T-helper 2 cell treated with Interferon-gamma antibody and Interleukin-4, amounts not matched to agents 5 μg/mL and 100 μg/mL, for 36 hours (primary cell): ENCODE data around the gene SMIM27.
A peak's percentile ranks its signal among the peaks of the same experiment; 100 is the strongest.

Experiments
- DNase-seq: peaks from one replicate; pipeline ENCODE4 v3.0.0; 2021; ENCODE audit warnings: low spot score
- H3K27ac Mint-ChIP-seq: one replicate; pipeline ENCODE4 v1.8.0; 2021; ENCODE audit warnings: mild to moderate bottlenecking, mixed read lengths
- H3K27me3 Mint-ChIP-seq: one replicate; pipeline ENCODE4 v1.8.0; 2021; ENCODE audit warnings: low read depth, mixed read lengths
- H3K36me3 Mint-ChIP-seq: one replicate; pipeline ENCODE4 v1.8.0; 2021; ENCODE audit warnings: low read depth, mixed read lengths
- H3K4me1 Mint-ChIP-seq: one replicate; pipeline ENCODE4 v1.8.0; 2021; ENCODE audit warnings: low read depth, mixed read lengths
- H3K4me3 Mint-ChIP-seq: one replicate; pipeline ENCODE4 v1.8.0; 2022; ENCODE audit warnings: mild to moderate bottlenecking, moderate library complexity, mixed read lengths
- H3K9me3 Mint-ChIP-seq: one replicate; pipeline ENCODE4 v1.8.0; 2021; ENCODE audit warnings: mixed read lengths

The SMIM27 gene

GRCh38 chr9:32572900-32573523, 20.9 kb downstream of the SMIM27 start, which contains the start of gene NDUFB6:
TSS of gene NDUFB6 (minus strand) at chr9:32573159. CDS start at chr9:32573060, 99 bp downstream.
- peak; percentile 95 for DNase-seq
- peak within 1 kb of the TSS; percentile 99 for H3K27ac Mint-ChIP-seq
- peaks cover 19% of the 10 kb centered on the region for H3K4me1 Mint-ChIP-seq
- H3K36me3 Mint-ChIP-seq = peaks cover 13% of the 10 kb centered on the region
- no peaks in the 10 kb centered on the region for H3K9me3 Mint-ChIP-seq
- H3K27me3 Mint-ChIP-seq = no peaks in the 10 kb centered on the region
- peak within 1 kb of the TSS; percentile 99 for H3K4me3 Mint-ChIP-seq

- peaks cover 4% of the 10 kb centered on the region for H3K27me3 Mint-ChIP-seq
- peak overlapping the region; percentile 99 for H3K27ac Mint-ChIP-seq
These were observed 21.7 kb downstream of the SMIM27 start for GRCh38 chr9:32573821-32574220.

GRCh38 chr9:32574858-32575257, 22.7 kb downstream of the SMIM27 start:
- Mint-ChIP-seq H3K27me3 (peaks cover 11% of the 10 kb centered on the region), H3K4me3 (no peak overlapping the region), H3K4me1 (peaks cover 23% of the 10 kb centered on the region), H3K36me3 (peaks cover 6% of the 10 kb centered on the region), H3K27ac (no peak overlapping the region), H3K9me3 (no peaks in the 10 kb centered on the region)
- DNase-seq = no peak

More at GRCh38 chr9:32573821-32574220, 21.7 kb downstream of the SMIM27 start:
- Mint-ChIP-seq H3K4me3 (peak overlapping the region; percentile 99), H3K36me3 (peaks cover 9% of the 10 kb centered on the region), H3K9me3 (no peaks in the 10 kb centered on the region), H3K4me1 (peaks cover 19% of the 10 kb centered on the region)
- no peak for DNase-seq

GRCh38 chr9:32577316-32577715, 25.2 kb downstream of the SMIM27 start:
- no peak for DNase-seq
- Mint-ChIP-seq H3K27ac (no peak overlapping the region), H3K9me3 (no peaks in the 10 kb centered on the region), H3K4me1 (peaks cover 15% of the 10 kb centered on the region), H3K27me3 (peaks cover 20% of the 10 kb centered on the region), H3K36me3 (peaks cover 2% of the 10 kb centered on the region), H3K4me3 (no peak overlapping the region)

GRCh38 chr9:32578976-32579375, 26.8 kb downstream of the SMIM27 start:
- Mint-ChIP-seq H3K27me3 (peaks cover 20% of the 10 kb centered on the region), H3K4me3 (no peak overlapping the region)

GRCh38 chr9:32579706-32580331, 27.7 kb downstream of the SMIM27 start:
- no peak overlapping the region for H3K27ac Mint-ChIP-seq
- no peaks in the 10 kb centered on the region for H3K36me3 Mint-ChIP-seq
- H3K4me3 Mint-ChIP-seq = no peak overlapping the region
- peaks cover 7% of the 10 kb centered on the region for H3K4me1 Mint-ChIP-seq
- DNase-seq = peak; percentile 57
- H3K9me3 Mint-ChIP-seq = no peaks in the 10 kb centered on the region
- peaks cover 22% of the 10 kb centered on the region for H3K27me3 Mint-ChIP-seq

More at GRCh38 chr9:32578976-32579375, 26.8 kb downstream of the SMIM27 start:
- Mint-ChIP-seq H3K27ac (no peak overlapping the region), H3K36me3 (no peaks in the 10 kb centered on the region), H3K4me1 (peaks cover 8% of the 10 kb centered on the region), H3K9me3 (no peaks in the 10 kb centered on the region)
- DNase-seq = no peak

- peaks cover 7% of the 10 kb centered on the region for H3K4me1 Mint-ChIP-seq
- DNase-seq = no peak
These were observed 28.6 kb downstream of the SMIM27 start for GRCh38 chr9:32580631-32581300.

GRCh38 chr9:32581512-32582143, 29.5 kb downstream of the SMIM27 start:
- Mint-ChIP-seq H3K27me3 (peaks cover 31% of the 10 kb centered on the region), H3K4me1 (peaks cover 7% of the 10 kb centered on the region), H3K9me3 (no peaks in the 10 kb centered on the region), H3K27ac (no peak overlapping the region), H3K36me3 (no peaks in the 10 kb centered on the region), H3K4me3 (no peak overlapping the region)
- DNase-seq = no peak

More at GRCh38 chr9:32580631-32581300, 28.6 kb downstream of the SMIM27 start:
- Mint-ChIP-seq H3K27me3 (peaks cover 27% of the 10 kb centered on the region), H3K36me3 (no peaks in the 10 kb centered on the region), H3K9me3 (no peaks in the 10 kb centered on the region), H3K27ac (no peak overlapping the region), H3K4me3 (no peak overlapping the region)

GRCh38 chr9:32584784-32585183, 32.7 kb downstream of the SMIM27 start:
- no peak for DNase-seq
- H3K4me1 Mint-ChIP-seq = peaks cover 4% of the 10 kb centered on the region
- peaks cover 26% of the 10 kb centered on the region for H3K27me3 Mint-ChIP-seq
- no peak overlapping the region for H3K4me3 Mint-ChIP-seq
- H3K36me3 Mint-ChIP-seq = no peaks in the 10 kb centered on the region
- H3K27ac Mint-ChIP-seq = no peak overlapping the region
- no peaks in the 10 kb centered on the region for H3K9me3 Mint-ChIP-seq

- no peaks in the 10 kb centered on the region for H3K9me3 Mint-ChIP-seq
- peaks cover 27% of the 10 kb centered on the region for H3K27me3 Mint-ChIP-seq
- H3K36me3 Mint-ChIP-seq = no peaks in the 10 kb centered on the region
- no peak for DNase-seq
- no peak overlapping the region for H3K27ac Mint-ChIP-seq
- H3K4me3 Mint-ChIP-seq = no peak overlapping the region
- H3K4me1 Mint-ChIP-seq = no peaks in the 10 kb centered on the region
These were observed 35.8 kb downstream of the SMIM27 start for GRCh38 chr9:32587901-32588300.

GRCh38 chr9:32589083-32589723, 37.1 kb downstream of the SMIM27 start:
- no peak for DNase-seq
- H3K27ac Mint-ChIP-seq = no peak overlapping the region
- no peaks in the 10 kb centered on the region for H3K4me1 Mint-ChIP-seq
- no peaks in the 10 kb centered on the region for H3K36me3 Mint-ChIP-seq
- no peak overlapping the region for H3K4me3 Mint-ChIP-seq
- H3K9me3 Mint-ChIP-seq = no peaks in the 10 kb centered on the region
- H3K27me3 Mint-ChIP-seq = peaks cover 27% of the 10 kb centered on the region

- DNase-seq = no peak
- H3K9me3 Mint-ChIP-seq = no peaks in the 10 kb centered on the region
- no peaks in the 10 kb centered on the region for H3K36me3 Mint-ChIP-seq
- no peak overlapping the region for H3K4me3 Mint-ChIP-seq
- peaks cover 22% of the 10 kb centered on the region for H3K27me3 Mint-ChIP-seq
- no peaks in the 10 kb centered on the region for H3K4me1 Mint-ChIP-seq
- H3K27ac Mint-ChIP-seq = no peak overlapping the region
These were observed 38.3 kb downstream of the SMIM27 start for GRCh38 chr9:32590476-32590875.

GRCh38 chr9:32590898-32591297, 38.8 kb downstream of the SMIM27 start:
- Mint-ChIP-seq H3K27ac (no peak overlapping the region), H3K4me1 (peaks cover 2% of the 10 kb centered on the region), H3K36me3 (no peaks in the 10 kb centered on the region), H3K9me3 (no peaks in the 10 kb centered on the region), H3K27me3 (peaks cover 18% of the 10 kb centered on the region), H3K4me3 (no peak overlapping the region)
- no peak for DNase-seq
